Right forelimb (tissue), 1 donor: Measurements from ENCODE around the gene ATXN1.
"Not testable (repeated sequence)": the region's sequence is repeated elsewhere in the genome, so short reads cannot be mapped to it uniquely, and the experiment has no call there.

ENCODE experiments used
- DNase-seq: peaks from one replicate; pipeline ENCODE4 v3.0.0-alpha.2; 2018

The ATXN1 gene

DNA sequence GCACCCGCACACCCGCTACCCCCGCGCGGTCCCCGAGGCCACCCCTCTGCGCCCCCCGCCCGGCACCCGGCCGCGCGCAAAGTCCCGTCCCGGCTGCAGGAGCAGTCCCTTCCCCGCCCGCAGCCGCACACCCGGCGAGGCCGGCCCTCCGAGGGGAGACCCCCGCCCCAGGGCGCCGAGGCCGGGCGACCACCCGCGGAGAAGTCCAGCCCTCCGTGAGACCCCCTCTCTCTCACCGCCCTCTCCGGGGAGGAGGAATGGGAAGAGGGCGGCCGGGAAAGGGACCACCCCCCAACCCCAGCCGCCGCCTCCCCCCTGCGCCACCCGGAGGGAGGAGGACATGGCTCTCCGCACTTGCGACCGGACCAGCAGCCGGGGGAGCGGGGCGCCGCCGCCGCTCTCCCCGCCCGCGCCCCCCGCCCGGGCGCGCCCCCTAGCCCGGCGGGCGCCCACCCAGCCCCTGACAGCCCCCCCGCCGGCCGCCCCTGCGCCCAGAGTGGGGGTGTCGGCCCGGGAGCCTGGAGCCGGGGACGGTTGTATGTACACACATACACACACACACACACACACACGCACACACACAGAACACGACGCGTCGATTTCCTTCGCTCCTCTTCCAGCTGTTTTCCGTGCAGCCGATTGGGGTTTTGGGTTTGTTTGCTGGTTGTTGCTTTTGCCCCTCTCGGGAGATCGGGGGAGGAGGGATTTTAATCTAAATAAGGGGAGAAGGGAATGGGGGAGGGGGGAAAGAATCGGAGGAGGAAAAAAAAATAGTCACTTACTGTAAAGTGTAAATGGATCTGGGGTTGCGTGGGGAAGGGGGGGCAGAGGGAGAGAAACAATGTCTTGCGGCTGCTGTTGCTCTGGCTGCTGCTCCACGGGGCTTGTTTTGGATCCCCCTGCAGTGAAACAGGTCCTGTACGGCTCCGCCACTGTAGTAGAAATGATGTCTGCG, at the start of gene ATXN1:
ATXN1 (minus strand) TSS at position 945 of the 955 bp plus-strand sequence.
- DNase-seq, result peak; percentile 85

- DNase-seq, result no peak
These were observed 49.2 kb upstream of the ATXN1 start for GRCh38 chr6:16810411-16810810.

DNA sequence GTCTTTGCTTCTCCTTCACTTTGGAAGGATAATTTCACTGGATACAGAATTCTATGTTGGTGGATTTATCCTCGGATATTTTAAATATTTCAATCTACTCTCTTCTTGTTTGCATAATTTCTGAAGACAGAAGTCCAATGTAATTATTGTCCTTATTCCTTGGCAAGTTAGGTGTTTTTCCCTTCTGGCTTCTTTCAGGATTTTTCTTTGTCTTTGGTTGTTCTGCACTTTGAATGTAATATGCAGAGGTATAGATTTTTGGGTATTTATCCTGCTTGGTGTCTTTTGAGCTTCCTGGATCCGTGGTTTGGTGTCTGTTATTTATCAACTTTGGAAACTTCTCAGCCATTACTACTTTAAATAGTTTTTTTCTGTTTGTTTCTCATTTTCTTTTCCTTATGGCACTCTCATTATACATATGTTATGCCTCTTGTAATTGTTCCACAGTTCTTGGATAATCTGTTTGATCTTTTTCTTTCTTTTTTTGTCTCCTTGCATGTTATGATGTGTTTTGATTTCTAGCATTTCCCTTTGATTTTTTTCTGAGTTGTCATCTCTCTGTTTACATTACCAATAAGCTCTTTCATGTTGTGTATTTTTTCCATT, 48.6 kb upstream of the ATXN1 start:
- DNase-seq, result no peak

DNA sequence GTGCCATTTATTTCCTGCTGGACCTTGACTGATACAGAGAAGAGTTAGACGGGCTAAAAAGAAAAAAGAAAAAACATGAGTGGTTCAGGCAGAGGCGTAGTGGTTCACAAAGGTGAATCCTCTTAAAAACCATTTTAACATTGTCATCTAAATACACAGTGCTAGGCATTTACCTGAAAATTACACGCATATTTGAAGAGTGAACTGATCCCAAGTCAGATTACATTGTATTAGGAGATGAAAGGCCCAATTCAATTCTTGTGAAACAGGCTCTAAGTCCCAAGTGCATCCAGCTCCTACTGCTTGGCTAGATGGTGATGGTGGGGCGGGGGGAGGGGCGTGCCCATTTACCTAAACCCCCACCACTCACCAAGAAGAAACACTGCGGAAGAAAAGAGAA, 46.7 kb upstream of the ATXN1 start:
- DNase-seq, result no peak

DNA sequence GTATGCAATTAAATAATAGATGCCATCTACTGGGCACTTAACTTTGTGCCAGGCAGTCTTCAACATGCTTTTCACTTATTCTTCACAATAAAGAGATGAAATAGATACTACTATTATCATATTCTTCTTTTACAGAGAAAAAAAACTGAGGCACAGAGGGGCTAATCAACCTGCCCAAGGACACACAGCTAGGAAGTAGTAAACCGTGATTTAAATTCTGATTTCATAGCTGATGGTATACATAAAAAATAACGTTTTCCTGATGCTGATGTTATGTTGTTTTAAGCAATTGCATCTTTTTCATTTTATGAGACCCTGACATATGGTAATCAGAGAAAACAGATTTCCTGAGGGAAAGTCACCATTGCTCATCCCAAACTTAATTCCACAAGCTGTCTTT, 45.1 kb upstream of the ATXN1 start:
- no peak for DNase-seq

- no peak for DNase-seq
These were observed 44.1 kb upstream of the ATXN1 start for GRCh38 chr6:16805243-16805950.

DNA sequence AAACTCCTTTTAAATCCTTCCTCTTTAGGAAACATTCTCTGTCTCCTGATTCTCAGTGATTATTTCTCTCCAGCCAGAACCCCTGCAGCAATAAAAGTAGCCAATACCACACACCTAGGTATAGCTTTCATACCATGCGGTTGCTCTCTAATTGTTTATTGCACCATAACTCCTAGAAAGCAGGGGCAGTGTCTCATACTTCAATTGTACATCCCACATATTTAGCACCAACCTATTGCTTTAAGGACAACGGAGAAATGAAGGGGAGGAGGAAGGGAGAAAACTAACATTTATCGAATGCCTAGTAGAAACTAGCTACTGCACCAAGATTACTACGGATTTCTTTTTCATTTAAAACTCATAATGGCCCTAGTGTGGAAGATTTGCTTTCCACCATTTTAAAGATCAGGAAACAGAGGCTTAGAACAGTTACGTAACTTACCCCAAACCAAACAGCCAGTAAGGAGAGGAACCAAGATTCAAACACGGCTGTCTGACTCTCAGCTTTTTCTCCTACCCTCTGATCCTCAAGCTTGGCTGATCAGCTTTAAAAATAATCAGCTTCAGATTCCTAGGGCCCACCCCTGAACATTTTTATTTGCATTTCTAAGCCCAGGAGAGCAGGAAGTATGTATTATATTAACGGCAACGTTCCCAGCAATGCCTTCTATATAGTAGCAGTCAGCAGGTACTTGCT, 43.4 kb upstream of the ATXN1 start:
- DNase-seq, result no peak

GRCh38 chr6:16803294-16804200, 42.3 kb upstream of the ATXN1 start:
- peak; percentile 82 for DNase-seq

- DNase-seq, result no peak
These were observed 40.8 kb upstream of the ATXN1 start for GRCh38 chr6:16802071-16802470.

GRCh38 chr6:16800942-16801341, 39.7 kb upstream of the ATXN1 start:
- DNase-seq, result no peak

GRCh38 chr6:16800341-16800740, 39.1 kb upstream of the ATXN1 start:
- DNase-seq, result no peak

DNA sequence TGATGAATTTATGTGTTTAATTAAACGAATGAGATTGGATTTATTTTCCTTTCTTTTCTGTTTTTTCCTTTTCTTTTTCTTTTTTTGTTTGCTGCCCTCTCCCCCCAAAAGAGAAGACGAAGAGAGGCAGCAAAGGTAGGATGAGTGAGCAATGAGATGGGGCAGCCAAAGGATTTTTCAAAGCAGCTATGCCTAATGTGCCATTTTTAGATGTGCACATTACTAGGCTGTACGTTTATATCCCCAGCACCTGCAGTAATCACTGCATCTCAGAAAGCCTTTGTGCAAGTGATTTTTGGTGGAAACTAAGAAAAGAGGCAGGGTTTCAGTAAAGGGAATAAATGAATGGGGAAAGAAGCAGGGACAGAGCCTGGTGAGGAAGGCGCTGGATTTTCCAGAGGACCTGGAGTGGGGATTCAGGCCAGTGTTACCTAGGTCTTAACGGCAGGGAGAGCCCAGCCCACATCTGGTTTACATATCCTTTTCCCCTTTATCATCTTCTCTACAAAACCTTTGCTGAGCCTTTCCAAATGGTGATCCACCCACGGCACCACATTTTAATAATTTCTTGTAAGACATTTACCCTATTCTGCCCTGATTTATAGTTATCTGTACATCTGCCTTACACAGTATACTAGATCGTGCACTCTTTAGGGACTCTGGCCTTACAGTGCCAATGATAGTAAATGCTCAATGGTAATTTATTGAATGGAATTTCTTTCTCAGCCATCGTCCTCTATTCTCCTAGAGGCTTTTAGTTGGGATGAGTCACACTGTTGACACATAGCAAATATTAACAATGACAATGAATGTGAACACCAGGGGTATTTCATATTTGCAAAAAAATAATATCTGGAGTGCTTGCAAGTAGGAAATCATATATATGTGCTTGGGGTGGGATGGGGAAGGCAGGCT, 38.3 kb upstream of the ATXN1 start:
- no peak for DNase-seq

- DNase-seq, result no peak
These were observed 32.7 kb upstream of the ATXN1 start for GRCh38 chr6:16793828-16794412.

- no peak for DNase-seq
These were observed 28.2 kb upstream of the ATXN1 start for GRCh38 chr6:16789329-16790038.

- no peak for DNase-seq
These were observed 25.9 kb upstream of the ATXN1 start for GRCh38 chr6:16787128-16787682.

DNA sequence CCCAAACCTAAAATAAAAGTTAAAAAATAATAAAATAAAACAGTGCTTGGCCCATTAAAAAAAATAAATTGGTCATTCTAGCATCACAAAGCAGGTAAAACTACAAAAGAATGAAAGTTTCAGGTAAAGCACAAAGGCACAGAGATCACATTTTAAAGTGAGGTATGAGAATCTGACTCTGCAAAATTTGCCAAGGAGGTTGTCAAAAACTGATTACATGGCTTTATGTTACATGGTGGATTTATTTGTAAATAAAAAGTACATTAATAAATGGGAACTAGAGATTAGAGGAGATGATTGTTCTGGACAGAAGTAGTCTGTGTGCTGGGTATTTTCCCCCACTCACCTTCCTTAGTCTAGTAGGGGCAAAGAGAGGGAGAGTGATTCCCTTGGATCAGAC, 24.2 kb upstream of the ATXN1 start:
- no peak for DNase-seq

DNA sequence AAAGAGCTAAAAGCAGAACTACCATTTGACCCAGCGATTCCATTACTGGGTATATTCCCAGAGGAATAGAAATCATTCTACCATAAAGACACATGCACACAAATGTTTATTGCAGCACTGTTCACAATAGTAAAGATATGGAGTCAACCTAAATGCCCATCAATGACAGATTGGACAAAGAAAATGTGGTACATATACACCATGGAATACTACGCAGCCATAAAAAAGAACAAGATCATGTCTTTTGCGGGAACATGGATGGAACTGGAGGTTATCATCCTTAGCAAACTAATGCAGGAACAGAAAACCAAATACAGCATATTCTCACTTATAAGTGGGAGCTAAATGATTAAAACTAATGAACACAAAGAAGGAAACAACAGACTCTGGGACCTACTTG, 23.7 kb upstream of the ATXN1 start:
- DNase-seq, result not testable (repeated sequence)

GRCh38 chr6:16783952-16784565, 22.8 kb upstream of the ATXN1 start:
- no peak for DNase-seq

GRCh38 chr6:16783509-16783908, 22.2 kb upstream of the ATXN1 start:
- DNase-seq, result no peak
